Neural progenitor cell (in vitro differentiated cells): Measurements from ENCODE around the gene REELD1.

Experiments used
- CTCF ChIP-seq: fragments of 200-600 bp; sonication (generic); IDR thresholded peaks from 2 replicates; pipeline ENCODE4 v1.5.1; 2017; ENCODE audit warnings: antibody characterized with exemption, mild to moderate bottlenecking
- EZH2 ChIP-seq: fragments of 200-600 bp; sonication (generic); IDR thresholded peaks from 2 replicates; pipeline ENCODE4 v1.6.1; 2017; ENCODE audit warnings: antibody characterized with exemption, mild to moderate bottlenecking, moderate library complexity
- EZH2phosphoT487 ChIP-seq: fragments of 200-600 bp; sonication (generic); IDR thresholded peaks from 2 replicates; pipeline ENCODE4 v1.6.1; 2017; ENCODE audit warnings: antibody characterized with exemption

- TF ChIP-seq EZH2 (no peak), CTCF (no peak), EZH2phosphoT487 (no peak)
Measured at GRCh38 chr4:146194212-146194611, 20.1 kb upstream of the REELD1 start.
